A549 (cell line): ENCODE data around the gene TIGD3. TPM values are rescaled to one million over a fixed set of nuclear protein-coding genes. Genes with fewer than 3 reads are reported as not detected.

ENCODE experiments used
- ATAC-seq, 2 experiments: fragments of 200-7000 bp in 1 of 2; fragments of >200 bp in 1 of 2; cut with Nextera tagmentation in 1 of 2; cut with Tn5 transposase in 1 of 2; 3 replicates each; pipeline versions ENCODE4 v1.8.0 to v1.9.1; 2018 to 2020; ENCODE audit warnings: mild to moderate bottlenecking in 1 of 2, moderate library complexity in 1 of 2
- CTCF ChIA-PET: fragments of 300-600 bp; sonication (Branson Sonifier 250); formaldehyde crosslinking; extraction: SDS; loops from one replicate; lab custom pipeline; 2021; ENCODE audit warnings: antibody characterized with exemption, inconsistent platforms; lab: Yijun Ruan, JAX
- POLR2A ChIA-PET: fragments of 350-600 bp; formaldehyde crosslinking; extraction: SDS; loops from one replicate; lab custom pipeline; 2021; ENCODE audit warnings: antibody characterized with exemption, inconsistent platforms; lab: Yijun Ruan, JAX
- DNase-seq, 2 experiments: peaks; one replicate each; pipeline versions ENCODE4 v3.0.0 to v3.0.0-alpha.2; 2011 to 2016; ENCODE audit warnings: low read depth in 1 of 2, low spot score in 1 of 2
- FAIRE-seq: peaks from 2 replicates; lab custom pipeline; 2011; peaks lifted over from hg19 to GRCh38; lab: Jason Lieb, UNC
- H3K27ac ChIP-seq, 2 experiments: fragments of >200 bp; sonication (Bioruptor Twin); formaldehyde crosslinking; 3 replicates each; pipeline ENCODE4 v1.5.1; 2016 to 2017
- H3K4me1 ChIP-seq: fragments of >200 bp; sonication (Bioruptor Twin); formaldehyde crosslinking; 3 replicates; pipeline ENCODE4 v1.6.1; 2016
- H3K4me2 ChIP-seq: fragments of >200 bp; sonication (Bioruptor Twin); formaldehyde crosslinking; 3 replicates; pipeline ENCODE4 v1.6.1; 2016
- H3K4me3 ChIP-seq: fragments of >200 bp; sonication (Bioruptor Twin); formaldehyde crosslinking; 3 replicates; pipeline ENCODE4 v1.5.1; 2016
- H3K9me3 ChIP-seq: fragments of >200 bp; sonication (Bioruptor Twin); formaldehyde crosslinking; 3 replicates; pipeline ENCODE4 v1.6.1; 2016
- ATOH8 ChIP-seq: fragments of 250-450 bp; sonication (Bioruptor Pico); IDR thresholded peaks from 2 replicates; pipeline ENCODE4 v1.5.0; 2020; ENCODE audit warnings: low read depth, mild to moderate bottlenecking, moderate library complexity
- CBX2 ChIP-seq: fragments of 200-600 bp; sonication (generic); IDR thresholded peaks from 2 replicates; pipeline ENCODE4 v1.6.1; 2016; ENCODE audit warnings: low read depth, mild to moderate bottlenecking, borderline replicate concordance
- CEBPB ChIP-seq, 2 experiments: fragments of >200 bp in 1 of 2; sonication (Bioruptor Twin) in 1 of 2; formaldehyde crosslinking in 1 of 2; IDR thresholded peaks; 2 replicates each; pipeline ENCODE4 v1.6.1; 2012 to 2016
- ELK1 ChIP-seq: fragments of 150-350 bp; IDR thresholded peaks from 2 replicates; pipeline ENCODE4 v1.6.1; 2014; ENCODE audit warnings: low read depth, mild to moderate bottlenecking, low read length
- EP300 ChIP-seq, 2 experiments: fragments of >200 bp; sonication (Bioruptor Twin); formaldehyde crosslinking; IDR thresholded peaks; 2 replicates in 1 of 2; 3 replicates in 1 of 2; pipeline ENCODE4 v1.6.1; 2016 to 2017
- ESRRA ChIP-seq: fragments of 150-350 bp; IDR thresholded peaks from 2 replicates; pipeline ENCODE4 v1.6.1; 2014; ENCODE audit warnings: mild to moderate bottlenecking, low read length, borderline replicate concordance
- GATA3 ChIP-seq: IDR thresholded peaks from 2 replicates; pipeline ENCODE4 v1.6.1; 2012; ENCODE audit warnings: borderline replicate concordance
- HDAC2 ChIP-seq: fragments of 200-600 bp; sonication (generic); IDR thresholded peaks from 2 replicates; pipeline ENCODE4 v1.6.1; 2016
- HES2 ChIP-seq: fragments of >200 bp; sonication (Bioruptor Twin); formaldehyde crosslinking; IDR thresholded peaks from 2 replicates; pipeline ENCODE4 v1.6.1; 2016
- HEYL ChIP-seq: fragments of 250-450 bp; sonication (Bioruptor Pico); IDR thresholded peaks from 2 replicates; pipeline ENCODE4 v1.8.0; 2021; ENCODE audit warnings: mild to moderate bottlenecking, moderate library complexity
- HMGXB4 ChIP-seq: fragments of 250-450 bp; sonication (Bioruptor Pico); IDR thresholded peaks from 2 replicates; pipeline ENCODE4 v1.5.0; 2021; ENCODE audit warnings: mild to moderate bottlenecking, moderate library complexity, borderline replicate concordance
- HOXA7 ChIP-seq: fragments of 250-450 bp; sonication (Bioruptor Pico); IDR thresholded peaks from 2 replicates; pipeline ENCODE4 v1.5.0; 2020; ENCODE audit warnings: mild to moderate bottlenecking, moderate library complexity
- HOXB5 ChIP-seq: fragments of 250-450 bp; sonication (Bioruptor Pico); IDR thresholded peaks from 2 replicates; pipeline ENCODE4 v1.5.0; 2020; ENCODE audit warnings: mild to moderate bottlenecking, moderate library complexity
- KDM1A ChIP-seq: fragments of 200-600 bp; sonication (generic); IDR thresholded peaks from 2 replicates; pipeline ENCODE4 v1.6.1; 2016; ENCODE audit warnings: low read depth, mild to moderate bottlenecking
- MYC ChIP-seq: IDR thresholded peaks from 2 replicates; pipeline ENCODE4 v1.6.1; 2012; ENCODE audit warnings: mild to moderate bottlenecking, inconsistent platforms, low read length, improper control_type of control experiment, borderline replicate concordance
- NPAS2 ChIP-seq: fragments of 250-450 bp; sonication (Bioruptor Pico); IDR thresholded peaks from 2 replicates; pipeline ENCODE4 v1.8.0; 2022; ENCODE audit warnings: mild to moderate bottlenecking, moderate library complexity, borderline replicate concordance
- PBX3 ChIP-seq: IDR thresholded peaks from 2 replicates; pipeline ENCODE4 v1.6.1; 2012
- POLR2A ChIP-seq: IDR thresholded peaks from 2 replicates; pipeline ENCODE4 v1.6.1; 2012; ENCODE audit warnings: mild to moderate bottlenecking, low read length
- RAD21 ChIP-seq, 2 experiments: fragments of >200 bp in 1 of 2; sonication (Bioruptor Twin) in 1 of 2; formaldehyde crosslinking in 1 of 2; IDR thresholded peaks in 1 of 2; conservative IDR thresholded peaks in 1 of 2; 2 replicates in 1 of 2; 3 replicates in 1 of 2; pipeline ENCODE4 v1.6.1; 2012 to 2018; ENCODE audit warnings: inconsistent platforms in 1 of 2
- RCOR1 ChIP-seq: fragments of 150-350 bp; IDR thresholded peaks from 2 replicates; pipeline ENCODE4 v1.6.1; 2014; ENCODE audit warnings: antibody characterized with exemption, low read length, low read depth
- REST ChIP-seq: fragments of 200-600 bp; sonication (generic); IDR thresholded peaks from 2 replicates; pipeline ENCODE4 v1.6.1; 2016; ENCODE audit warnings: antibody characterized with exemption, mild to moderate bottlenecking, moderate library complexity
- RFX5 ChIP-seq: fragments of 450-650 bp; IDR thresholded peaks from 2 replicates; pipeline ENCODE4 v1.7.1; 2014; ENCODE audit warnings: antibody characterized with exemption, mild to moderate bottlenecking, moderate library complexity
- ZNF302 ChIP-seq: fragments of 250-450 bp; sonication (Bioruptor Pico); IDR thresholded peaks from 2 replicates; pipeline ENCODE4 v1.9.0; 2021; ENCODE audit warnings: inconsistent platforms, mild to moderate bottlenecking, moderate library complexity
- ZSCAN20 ChIP-seq: fragments of 250-450 bp; sonication (Bioruptor Pico); IDR thresholded peaks from 2 replicates; pipeline ENCODE4 v1.8.0; 2022; ENCODE audit warnings: mild to moderate bottlenecking, moderate library complexity
- WGBS: methylation state at CpG from one replicate; pipeline ENCODE4 v1.1.6; 2017; ENCODE audit errors: missing lambda C conversion rate; 5-methylcytosine and 5-hydroxymethylcytosine counted together
- polyA plus RNA-seq, 4 experiments: library from polyadenylated mRNA; depleted of rRNA in 3 of 4; stranded (reverse); fragments of >200 nt; fragmentation: RNase III in 1 of 4; extraction: RNeasy Plus Mini Kit Qiagen cat#74134 plus additional on column Dnase treatment in 1 of 4; gene quantifications; 2 replicates in 3 of 4; 3 replicates in 1 of 4; pipeline ENCODE4 v1.2.3, GENCODE V29; 2011 to 2017

TIGD3 gene
- polyA plus RNA-seq, 2 of the 4 experiments (the other 2 are of a cell fraction): 0.37 to 0.66 TPM

- ChIA-PET POLR2A (no interaction called here), CTCF (interaction anchor here (1.3 to 8.5 kb wide), 5 partner anchors 8 to 33 kb away, joined by 3 to 84 read pairs (median 5); partner anchors contain the start of gene FRMD8)
- Histone ChIP-seq H3K4me2 (no peak overlapping the region), H3K4me1 (0 out of 3 replicates have a peak, but pooled peaks cover 4% of the 10 kb centered on the region), H3K4me3 (no peak overlapping the region), H3K9me3 (no peaks in the 10 kb centered on the region), H3K27ac (no peak overlapping the region)
- DNase-seq (no peak), FAIRE-seq (no peak), ATAC-seq (no peak)
- no peak for TF ChIP-seq REST
- no peak for TF ChIP-seq CEBPB (IDR thresholded peaks at IDR 0.05)
- TF ChIP-seq EP300 (IDR thresholded peaks at IDR 0.05): no peak
- no peak for TF ChIP-seq ZNF302 (CRISPR knock-in tag)
- no peak for TF ChIP-seq HDAC2
- TF ChIP-seq RCOR1: no peak
- no peak for TF ChIP-seq HOXA7
- no peak for TF ChIP-seq HOXB5 (CRISPR knock-in tag)
- TF ChIP-seq HES2: no peak
- no peak for TF ChIP-seq HMGXB4 (CRISPR knock-in tag)
- no peak for TF ChIP-seq ATOH8 (CRISPR knock-in tag)
- TF ChIP-seq ELK1: no peak
- no peak for TF ChIP-seq NPAS2 (CRISPR knock-in tag)
- 91% methylated on average over 10 of the region's 10 CpGs for WGBS
Measured at GRCh38 chr11:65399845-65400244, 45.3 kb downstream of the TIGD3 start.

GRCh38 chr11:65400307-65401072, 45.9 kb downstream of the TIGD3 start:
- Histone ChIP-seq H3K9me3 (no peaks in the 10 kb centered on the region), H3K4me3 (no peak overlapping the region), H3K4me1 (0 out of 3 replicates have a peak, but pooled peaks cover 4% of the 10 kb centered on the region), H3K27ac (no peak overlapping the region), H3K4me2 (no peak overlapping the region)
- ChIA-PET CTCF (interaction anchor here (0.8 to 8.5 kb wide), 8 partner anchors 9 to 34 kb away, joined by 3 to 84 read pairs (median 4); partner anchors contain the start of gene FRMD8), POLR2A (interaction anchor here (0.5 to 0.9 kb wide), 2 partner anchors 23 to 125 kb away, joined by 3 read pairs; partner anchors contain the start of gene SCYL1)
- DNase-seq: no peak
- TF ChIP-seq CBX2 (no peak), POLR2A (no peak), GATA3 (no peak), MYC (no peak), ZSCAN20 (CRISPR knock-in tag) (no peak), HES2 (no peak), RAD21 (conservative IDR thresholded peaks at IDR 0.05 in 1 of 2, IDR thresholded peaks at IDR 0.05 in 1 of 2) (no peak), RFX5 (no peak), HEYL (CRISPR knock-in tag) (no peak), ESRRA (no peak), HMGXB4 (CRISPR knock-in tag) (no peak), PBX3 (no peak), KDM1A (no peak)
- WGBS: 71% methylated on average over 6 of the region's 17 CpGs
- ATAC-seq: peak in 1 of 2 experiments; percentile 4; a peak in 1 of 6 replicates
- FAIRE-seq: no peak
